ENCODE data around the gene AFF1. TPM values are rescaled to one million over a fixed set of nuclear protein-coding genes. Genes with fewer than 3 reads are reported as not detected.
A peak's percentile ranks its signal among the peaks of the same experiment; 100 is the strongest.

The AFF1 gene
- total RNA-seq, 1 experiment from 2014 or later, result 61.9 TPM

DNA sequence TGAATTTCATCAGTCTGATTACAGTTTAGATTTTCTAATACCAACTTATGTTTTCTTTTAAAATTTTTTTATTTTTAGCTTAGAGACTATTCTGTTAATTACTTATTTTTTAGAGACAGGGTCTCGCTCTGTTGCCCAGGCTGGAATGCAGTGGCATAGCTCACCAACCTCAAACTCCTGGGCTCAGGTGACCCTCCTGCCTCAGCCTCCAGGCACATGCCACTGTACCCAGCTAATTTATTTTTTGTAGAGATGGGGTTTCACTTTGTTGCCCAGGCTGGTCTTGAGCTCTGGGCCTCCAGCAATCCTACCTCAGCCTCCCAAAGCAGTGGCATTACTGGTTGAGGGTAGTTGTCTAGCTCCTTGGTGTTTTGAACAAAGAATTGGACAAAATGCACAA is 183.6 kb downstream of the AFF1 start:
- Mint-ChIP-seq H3K27me3 (ENCODE audit: insufficient read depth, unreplicated experiment) (no peaks in the 10 kb centered on the region), H3K4me3 (ENCODE audit: unreplicated experiment) (no peak overlapping the region), H3K36me3 (ENCODE audit: insufficient read depth, unreplicated experiment) (peaks cover 71% of the 10 kb centered on the region), H3K27ac (ENCODE audit: low read depth, unreplicated experiment) (no peak overlapping the region), H3K9me3 (ENCODE audit: unreplicated experiment) (no peaks in the 10 kb centered on the region), H3K4me1 (ENCODE audit: insufficient read depth, unreplicated experiment) (peaks cover 29% of the 10 kb centered on the region)
- ChIA-PET CTCF (interaction anchor here (0.6 to 6.2 kb wide), 3 partner anchors 15 to 195 kb away, joined by 3 to 35 read pairs (median 3); no protein-coding TSS in a partner anchor), POLR2A (interaction anchor here (0.9 to 5.8 kb wide), 5 partner anchors 14 to 190 kb away, joined by 3 to 61 read pairs (median 6); no protein-coding TSS in a partner anchor)
- TF ChIP-seq, protein P1, sequence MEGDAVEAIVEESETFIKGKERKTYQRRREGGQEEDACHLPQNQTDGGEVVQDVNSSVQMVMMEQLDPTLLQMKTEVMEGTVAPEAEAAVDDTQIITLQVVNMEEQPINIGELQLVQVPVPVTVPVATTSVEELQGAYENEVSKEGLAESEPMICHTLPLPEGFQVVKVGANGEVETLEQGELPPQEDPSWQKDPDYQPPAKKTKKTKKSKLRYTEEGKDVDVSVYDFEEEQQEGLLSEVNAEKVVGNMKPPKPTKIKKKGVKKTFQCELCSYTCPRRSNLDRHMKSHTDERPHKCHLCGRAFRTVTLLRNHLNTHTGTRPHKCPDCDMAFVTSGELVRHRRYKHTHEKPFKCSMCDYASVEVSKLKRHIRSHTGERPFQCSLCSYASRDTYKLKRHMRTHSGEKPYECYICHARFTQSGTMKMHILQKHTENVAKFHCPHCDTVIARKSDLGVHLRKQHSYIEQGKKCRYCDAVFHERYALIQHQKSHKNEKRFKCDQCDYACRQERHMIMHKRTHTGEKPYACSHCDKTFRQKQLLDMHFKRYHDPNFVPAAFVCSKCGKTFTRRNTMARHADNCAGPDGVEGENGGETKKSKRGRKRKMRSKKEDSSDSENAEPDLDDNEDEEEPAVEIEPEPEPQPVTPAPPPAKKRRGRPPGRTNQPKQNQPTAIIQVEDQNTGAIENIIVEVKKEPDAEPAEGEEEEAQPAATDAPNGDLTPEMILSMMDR (IDR thresholded peaks at IDR 0.05; ENCODE audit: unreplicated experiment), result no peak
- no TSS peak for BruUV-seq (replicated peaks)
- intact Hi-C loops (cut with micrococcal nuclease), result no loop called here
- DNase-seq (ENCODE audit: unreplicated experiment), result no peak

DNA sequence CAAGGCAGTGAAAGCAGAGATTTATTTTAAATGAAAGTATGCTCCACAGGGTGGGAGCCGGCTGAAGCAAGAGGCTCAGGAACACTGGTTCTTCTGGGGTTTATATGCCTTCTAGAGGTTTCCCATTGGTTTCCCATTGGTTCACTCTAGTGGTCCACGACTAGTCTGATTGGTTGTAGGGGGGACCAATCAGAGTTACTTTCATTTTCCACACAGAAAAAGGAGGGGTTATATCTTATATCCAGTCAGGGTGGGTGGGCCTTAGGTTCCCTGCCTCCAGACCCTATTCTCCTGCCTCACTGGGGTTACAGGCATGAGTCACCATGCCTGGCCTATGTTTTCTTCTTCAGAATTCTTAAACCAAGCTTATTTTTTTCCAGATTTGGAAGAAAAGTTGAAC is 184.0 kb downstream of the AFF1 start:
- Mint-ChIP-seq H3K4me3 (ENCODE audit: unreplicated experiment) (no peak overlapping the region), H3K9me3 (ENCODE audit: unreplicated experiment) (no peaks in the 10 kb centered on the region), H3K4me1 (ENCODE audit: insufficient read depth, unreplicated experiment) (peaks cover 29% of the 10 kb centered on the region), H3K27ac (ENCODE audit: low read depth, unreplicated experiment) (no peak overlapping the region), H3K27me3 (ENCODE audit: insufficient read depth, unreplicated experiment) (no peaks in the 10 kb centered on the region), H3K36me3 (ENCODE audit: insufficient read depth, unreplicated experiment) (peaks cover 67% of the 10 kb centered on the region)
- TF ChIP-seq, protein P1 (IDR thresholded peaks at IDR 0.05; ENCODE audit: unreplicated experiment), result no peak
- DNase-seq (ENCODE audit: unreplicated experiment), result peak; percentile 28
- intact Hi-C loops (cut with micrococcal nuclease), result no loop called here
- ChIA-PET CTCF (interaction anchor here (0.7 to 6.2 kb wide), 3 partner anchors 14 to 525 kb away, joined by 3 to 35 read pairs (median 3); partner anchors contain the start of gene PTPN13), POLR2A (interaction anchor here (0.9 to 5.8 kb wide), 9 partner anchors 11 to 190 kb away, joined by 3 to 61 read pairs (median 6); partner anchors contain the start of gene AFF1)
- no TSS peak for BruUV-seq (replicated peaks)

DNA sequence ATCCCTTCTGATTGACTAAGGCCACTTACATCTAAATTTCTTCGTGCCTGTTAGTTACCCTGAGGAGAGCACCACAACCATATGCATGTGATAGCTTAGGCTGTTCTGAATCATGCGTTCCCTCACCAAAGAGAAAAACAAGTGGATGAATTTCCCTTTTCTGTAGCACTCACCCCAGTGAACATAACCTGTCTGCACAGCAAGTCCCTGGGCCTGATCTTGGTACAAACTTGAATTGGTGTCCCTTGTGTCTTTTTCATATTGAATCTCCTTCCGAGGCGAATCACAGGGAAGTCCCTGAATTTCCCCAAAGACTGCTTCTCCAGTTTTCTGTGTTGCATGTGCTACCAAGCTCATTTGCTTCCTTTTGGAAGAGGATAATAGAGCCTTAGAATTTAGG is 185.2 kb downstream of the AFF1 start:
- H3K27ac Mint-ChIP-seq (ENCODE audit: low read depth, unreplicated experiment), result peak overlapping the region; percentile 84
- TF ChIP-seq, protein P1 (IDR thresholded peaks at IDR 0.05; ENCODE audit: unreplicated experiment), result no peak
- intact Hi-C loops (cut with micrococcal nuclease), result loop anchor here (2.0 to 5.0 kb wide), 2 partner anchors 113 to 185 kb away; partner anchors contain the start of gene AFF1
- peaks cover 29% of the 10 kb centered on the region for H3K4me1 Mint-ChIP-seq (ENCODE audit: insufficient read depth, unreplicated experiment)
- ChIA-PET POLR2A (interaction anchor here (0.7 to 5.8 kb wide), 13 partner anchors 11 to 553 kb away, joined by 3 to 63 read pairs (median 5); partner anchors contain the start of genes AFF1 and KLHL8), CTCF (interaction anchor here (0.9 to 6.2 kb wide), 7 partner anchors 11 to 197 kb away, joined by 3 to 35 read pairs (median 5); no protein-coding TSS in a partner anchor)
- H3K9me3 Mint-ChIP-seq (ENCODE audit: unreplicated experiment), result no peaks in the 10 kb centered on the region
- no TSS peak for BruUV-seq (replicated peaks)
- no peaks in the 10 kb centered on the region for H3K27me3 Mint-ChIP-seq (ENCODE audit: insufficient read depth, unreplicated experiment)
- peak overlapping the region; percentile 64 for H3K4me3 Mint-ChIP-seq (ENCODE audit: unreplicated experiment)
- H3K36me3 Mint-ChIP-seq (ENCODE audit: insufficient read depth, unreplicated experiment), result peaks cover 66% of the 10 kb centered on the region
- no peak for DNase-seq (ENCODE audit: unreplicated experiment)

DNA sequence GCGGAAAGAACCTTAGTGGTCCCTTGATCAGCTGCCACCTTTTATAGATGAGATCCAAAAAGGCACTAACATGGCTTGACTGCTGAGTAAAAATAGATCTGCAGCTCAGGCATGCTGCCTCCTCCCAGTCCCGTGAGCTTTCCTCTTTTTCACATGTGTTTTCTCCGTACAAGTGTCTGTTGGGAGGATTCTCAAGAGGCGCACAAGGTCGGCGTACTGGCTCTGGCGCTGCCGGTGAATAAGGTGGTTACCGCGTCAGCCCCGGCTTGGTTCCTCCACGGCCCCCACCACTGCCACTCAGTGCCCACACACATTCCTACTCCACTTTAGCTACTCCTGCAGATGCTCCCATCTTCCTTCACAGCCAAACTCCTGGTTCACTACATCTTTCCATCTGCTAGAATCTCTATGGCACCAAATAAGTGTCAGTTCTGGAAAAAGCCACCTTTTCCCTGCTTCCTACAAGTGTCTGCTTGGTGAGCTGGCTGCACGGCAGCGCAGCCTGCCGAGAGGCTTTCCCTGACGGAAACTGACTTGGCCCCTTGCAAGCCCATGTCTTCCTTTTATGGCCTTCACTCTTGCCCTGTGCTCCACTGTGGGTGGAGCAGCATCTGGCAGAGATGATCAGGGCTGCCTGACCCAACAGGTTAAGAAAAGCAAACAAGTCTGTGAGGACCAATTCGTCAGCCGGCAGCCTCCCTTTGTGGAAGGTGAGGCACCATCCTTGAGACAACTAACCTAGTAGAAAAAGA is 185.8 kb downstream of the AFF1 start:
- Mint-ChIP-seq H3K27me3 (ENCODE audit: insufficient read depth, unreplicated experiment) (no peaks in the 10 kb centered on the region), H3K9me3 (ENCODE audit: unreplicated experiment) (no peaks in the 10 kb centered on the region), H3K4me1 (ENCODE audit: insufficient read depth, unreplicated experiment) (peaks cover 29% of the 10 kb centered on the region), H3K36me3 (ENCODE audit: insufficient read depth, unreplicated experiment) (peaks cover 66% of the 10 kb centered on the region), H3K27ac (ENCODE audit: low read depth, unreplicated experiment) (peak overlapping the region; percentile 84), H3K4me3 (ENCODE audit: unreplicated experiment) (peak overlapping the region; percentile 64)
- BruUV-seq (replicated peaks), result no TSS peak
- ChIA-PET CTCF (interaction anchor here (0.6 to 6.2 kb wide), 7 partner anchors 11 to 197 kb away, joined by 3 to 35 read pairs (median 5); no protein-coding TSS in a partner anchor), POLR2A (interaction anchor here (0.7 to 5.8 kb wide), 16 partner anchors 11 to 554 kb away, joined by 3 to 63 read pairs (median 6); partner anchors contain the start of genes AFF1 and KLHL8)
- TF ChIP-seq, protein P1 (IDR thresholded peaks at IDR 0.05; ENCODE audit: unreplicated experiment), result no peak
- intact Hi-C loops (cut with micrococcal nuclease), result loop anchor here (1.0 to 5.0 kb wide), 3 partner anchors 113 to 198 kb away; partner anchors contain the start of gene AFF1
- DNase-seq (ENCODE audit: unreplicated experiment), result peak; percentile 83

All from MCF 10A (cell line).